ENCODE data around the gene LAS1L.
A peak's percentile ranks its signal among the peaks of the same experiment; 100 is the strongest.
"Not testable (repeated sequence)": the region's sequence is repeated elsewhere in the genome, so short reads cannot be mapped to it uniquely, and the experiment has no call there.

LAS1L gene
- 56.9 to 68.5 reads per million in 2 donors for total RNA-seq

- DNase-seq = peak; percentile 78
Observed at GRCh38 chrX:65534450-65535292, at the start of gene LAS1L. Gene LAS1L, minus strand, starts transcription at chrX:65534787. Its CDS starts 72 bp downstream, at chrX:65534715.

DNA sequence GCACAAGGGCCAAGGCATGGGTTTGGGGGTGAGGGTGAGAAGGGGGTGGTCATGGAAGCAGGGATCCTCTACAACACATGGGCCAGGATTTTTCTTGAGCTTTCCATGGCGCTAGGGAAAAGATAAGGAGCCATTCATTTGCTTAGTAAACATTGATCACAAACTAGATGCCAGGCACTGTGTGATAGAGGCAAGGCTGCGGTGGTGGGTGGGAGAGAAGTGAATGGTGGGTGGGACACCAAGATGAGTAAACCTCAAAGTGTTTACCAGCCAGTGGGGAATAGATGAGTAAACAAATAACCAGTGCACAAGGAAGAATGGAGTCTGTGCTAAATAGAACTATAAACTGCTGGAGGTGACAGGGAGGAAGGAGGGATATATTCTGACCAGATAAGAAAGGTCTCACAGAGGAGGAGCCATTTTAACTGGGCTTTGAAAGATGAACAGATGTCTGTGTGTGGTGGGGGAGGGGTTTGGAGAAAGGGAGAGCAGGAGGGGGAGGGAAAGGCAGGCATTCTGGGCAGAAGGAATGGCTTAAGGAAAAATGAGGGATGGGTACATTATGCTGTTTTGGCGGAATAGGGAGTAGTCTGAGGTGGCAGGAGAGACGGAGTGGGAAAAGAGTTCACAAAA lies 48.0 kb upstream of the LAS1L start:
- no peak for DNase-seq

- peak; percentile 46 for DNase-seq
Observed at GRCh38 chrX:65581661-65582339, 47.2 kb upstream of the LAS1L start.

GRCh38 chrX:65578346-65578745 lies 43.8 kb upstream of the LAS1L start:
- DNase-seq = no peak

GRCh38 chrX:65576160-65576559 lies 41.6 kb upstream of the LAS1L start:
- DNase-seq = no peak

- no peak for DNase-seq
Observed at GRCh38 chrX:65575022-65575421, 40.4 kb upstream of the LAS1L start.

GRCh38 chrX:65574356-65574755 lies 39.8 kb upstream of the LAS1L start:
- DNase-seq = no peak

GRCh38 chrX:65572971-65573370 lies 38.4 kb upstream of the LAS1L start:
- no peak for DNase-seq

GRCh38 chrX:65562850-65563249 lies 28.3 kb upstream of the LAS1L start:
- DNase-seq = not testable (repeated sequence)

DNA sequence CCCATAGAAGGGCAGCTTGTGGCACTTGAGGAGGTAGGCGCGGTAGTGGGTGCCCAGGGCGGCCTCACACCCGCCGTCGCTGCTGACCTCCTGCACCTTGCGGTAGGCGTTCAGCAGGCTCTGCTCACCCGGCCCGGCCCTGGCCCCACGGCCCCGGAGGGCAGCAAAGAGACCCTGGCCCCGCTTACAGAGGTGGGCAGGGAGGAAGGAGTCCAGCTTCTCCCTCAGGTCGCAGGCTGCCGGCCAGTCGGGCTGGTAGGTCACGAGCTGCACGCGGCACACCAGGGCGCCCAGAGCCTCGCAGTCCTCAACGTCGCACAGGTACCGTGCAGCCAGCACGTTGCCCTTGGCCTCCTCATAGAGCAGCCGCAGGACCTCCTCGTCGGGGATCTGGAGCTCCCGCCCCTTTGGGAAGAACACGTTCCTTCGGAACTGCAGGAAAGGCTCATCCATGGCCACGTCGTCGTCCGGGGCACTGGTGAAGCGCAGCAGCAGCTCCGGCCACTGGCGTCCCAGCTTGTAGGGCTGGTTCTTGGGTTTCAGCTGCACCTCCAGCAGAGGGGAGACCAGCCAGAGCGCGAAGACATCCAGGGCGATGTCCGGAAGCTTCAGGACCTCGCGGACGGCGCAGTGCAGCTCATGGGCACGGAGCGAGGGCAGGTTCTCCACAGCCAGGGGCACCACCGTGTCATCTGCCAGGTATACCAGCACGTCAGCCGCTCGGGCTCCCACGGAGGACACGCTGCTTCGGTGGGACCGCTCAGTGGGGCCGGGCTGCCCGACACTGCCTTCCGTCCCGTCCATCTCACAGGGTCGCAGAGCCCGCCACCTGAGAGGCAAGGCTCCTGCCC lies 17.1 kb upstream of the LAS1L start:
- DNase-seq = no peak

GRCh38 chrX:65551086-65551485 lies 16.5 kb upstream of the LAS1L start:
- DNase-seq = no peak

GRCh38 chrX:65545456-65545855 lies 10.9 kb upstream of the LAS1L start:
- DNase-seq = no peak

GRCh38 chrX:65537229-65537628 lies 2.6 kb upstream of the LAS1L start:
- DNase-seq = no peak

DNA sequence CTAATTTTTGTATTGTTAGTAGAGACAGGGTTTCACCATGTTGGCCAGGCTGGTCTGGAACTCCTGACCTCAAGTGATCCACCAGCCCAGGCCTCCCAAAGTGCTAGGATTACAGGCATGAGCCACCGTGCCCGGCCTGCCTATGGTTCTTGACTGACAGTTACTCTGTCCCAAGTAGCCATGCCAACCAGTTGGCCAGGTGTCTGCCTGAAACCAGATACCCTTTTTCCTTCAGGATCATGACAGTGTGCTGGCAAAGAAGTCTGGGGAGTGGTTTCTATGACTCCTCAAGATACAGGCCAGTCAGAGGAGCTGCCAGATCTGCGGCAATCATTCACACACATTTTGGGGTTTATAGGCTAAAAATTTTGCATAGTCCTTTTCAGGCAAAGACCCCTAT lies 1.7 kb upstream of the LAS1L start:
- DNase-seq = no peak

GRCh38 chrX:65532016-65532415 lies 2.6 kb downstream of the LAS1L start:
- DNase-seq = no peak

DNA sequence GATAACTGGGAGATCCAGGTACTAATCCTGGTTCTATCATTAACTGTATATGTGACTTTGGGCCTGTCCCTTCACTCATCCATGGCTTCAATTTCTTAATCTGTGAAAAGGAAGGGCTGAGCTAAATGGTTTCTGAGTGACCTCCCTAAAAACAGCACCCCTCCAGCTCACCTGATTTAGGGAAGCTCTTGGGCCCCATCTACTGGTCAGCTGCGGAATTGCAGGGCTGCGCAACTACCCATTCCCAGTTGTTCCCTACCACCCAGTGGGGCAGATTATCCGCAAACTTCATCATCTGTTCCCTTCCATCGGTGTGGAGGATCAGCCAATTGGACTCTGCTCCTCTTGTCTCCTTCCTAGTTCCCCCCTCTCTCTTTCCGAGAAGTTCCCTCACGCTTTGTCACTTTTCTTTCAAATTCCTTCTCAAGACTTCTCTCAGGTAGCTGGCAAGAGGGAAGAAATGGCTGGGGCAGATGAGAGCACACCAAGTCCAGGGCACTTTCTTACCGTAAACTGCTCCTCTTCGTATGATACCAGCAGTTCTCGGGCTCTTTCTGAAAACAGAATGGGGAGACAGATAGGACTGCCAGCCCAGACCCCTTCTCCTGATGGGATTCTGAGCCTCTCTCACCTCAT lies 5.8 kb downstream of the LAS1L start:
- peak; percentile 68 for DNase-seq

GRCh38 chrX:65528293-65528692 lies 6.3 kb downstream of the LAS1L start:
- DNase-seq = no peak

DNA sequence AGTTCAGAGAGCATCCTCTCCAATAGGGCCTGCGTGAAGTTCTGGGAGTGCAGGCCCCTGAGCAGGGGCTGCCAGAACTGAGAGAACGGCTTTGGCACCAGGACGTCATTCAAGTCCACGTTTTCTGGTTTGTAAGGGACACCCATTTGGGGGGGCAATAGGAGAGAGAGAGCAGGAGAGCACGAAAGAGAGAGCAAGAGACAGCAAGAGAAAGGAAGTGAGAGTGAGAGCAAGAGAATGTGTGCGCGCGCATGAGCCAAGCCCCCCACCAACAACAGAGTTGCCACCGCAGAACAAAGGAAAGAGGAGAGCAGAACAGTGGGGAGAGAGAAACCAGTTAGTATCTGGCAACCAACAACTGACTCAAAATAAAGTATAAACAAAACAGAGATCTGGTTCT lies 10.4 kb downstream of the LAS1L start:
- DNase-seq = no peak

DNA sequence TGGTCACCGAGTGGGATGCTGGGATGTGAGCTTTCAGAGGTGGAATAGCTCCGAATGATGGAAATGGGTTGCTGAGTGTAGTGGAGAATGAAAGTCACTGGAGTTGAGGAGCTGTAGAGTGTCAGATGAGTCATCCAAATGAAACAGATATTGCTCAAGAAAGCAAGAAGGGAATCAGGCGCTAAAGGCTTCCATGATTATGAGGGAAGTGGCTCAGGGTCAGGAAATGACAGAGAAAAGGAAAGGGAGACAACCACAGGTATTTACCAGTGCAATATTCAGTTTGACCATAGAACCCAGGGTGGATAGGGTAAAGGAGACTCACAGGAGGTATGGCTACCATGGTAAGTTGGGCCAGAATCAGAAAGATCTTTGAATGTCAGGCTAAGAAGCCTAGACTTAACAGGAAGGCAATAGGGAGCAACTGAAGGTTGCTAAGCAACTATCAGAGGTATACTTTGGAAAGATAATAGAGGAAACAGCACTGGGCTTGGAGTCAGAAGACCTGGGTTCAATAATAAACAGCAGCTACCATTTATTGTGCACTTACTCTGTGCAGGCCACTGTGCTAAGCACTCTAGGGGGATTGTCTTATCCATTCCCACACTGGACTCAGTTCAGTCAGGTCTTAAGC lies 11.7 kb downstream of the LAS1L start:
- DNase-seq = no peak

- DNase-seq = not testable (repeated sequence)
Observed at GRCh38 chrX:65519530-65519929, 15.1 kb downstream of the LAS1L start.

DNA sequence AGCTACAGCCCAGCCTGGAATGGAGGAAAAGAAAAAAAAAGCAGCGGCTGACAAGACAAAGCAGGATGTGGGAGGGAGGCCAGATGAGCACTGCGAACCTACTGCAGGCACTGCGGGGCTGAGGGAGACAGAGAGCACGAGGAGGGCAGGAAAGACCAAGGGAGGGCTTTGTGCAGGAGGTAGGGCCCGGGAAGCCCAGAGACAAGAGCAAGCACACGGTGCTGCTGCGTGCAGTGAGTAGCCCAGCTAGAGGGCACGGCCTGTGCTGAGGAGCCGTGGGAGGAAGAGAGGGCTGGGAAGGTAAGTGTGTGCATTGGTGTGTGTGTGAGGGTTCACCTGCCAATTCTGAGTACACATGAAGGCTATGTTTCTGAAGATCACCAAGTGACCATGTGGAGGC lies 15.6 kb downstream of the LAS1L start:
- DNase-seq = not testable (repeated sequence)

- DNase-seq = no peak
Observed at GRCh38 chrX:65517923-65518322, 16.7 kb downstream of the LAS1L start.
